Activated naive CD8-positive, alpha-beta T cell treated with anti-CD3 and anti-CD28 coated beads, Interleukin-2, amount 50 U/mL, for 24 hours (primary cell): ENCODE data around the gene TTC34.
"Not testable (repeated sequence)": the region's sequence is repeated elsewhere in the genome, so short reads cannot be mapped to it uniquely, and the experiment has no call there.

Source experiments
- ATAC-seq: fragments of 150-1000 bp; cut with Tn5 transposase; one replicate; pipeline ENCODE4 v1.10.0; 2021
- DNase-seq: peaks from one replicate; pipeline ENCODE4 v3.0.0; 2021
- H3K27ac Mint-ChIP-seq: one replicate; pipeline ENCODE4 v1.8.0; 2021; ENCODE audit warnings: mild to moderate bottlenecking, mixed read lengths
- H3K27me3 Mint-ChIP-seq: one replicate; pipeline ENCODE4 v1.8.0; 2021; ENCODE audit warnings: mixed read lengths
- H3K36me3 Mint-ChIP-seq: one replicate; pipeline ENCODE4 v1.8.0; 2021; ENCODE audit warnings: low read depth, mixed read lengths
- H3K4me1 Mint-ChIP-seq: one replicate; pipeline ENCODE4 v1.8.0; 2021; ENCODE audit warnings: mixed read lengths
- H3K4me3 Mint-ChIP-seq: one replicate; pipeline ENCODE4 v1.8.0; 2021; ENCODE audit warnings: mild to moderate bottlenecking, moderate library complexity, mixed read lengths
- H3K9me3 Mint-ChIP-seq: one replicate; pipeline ENCODE4 v1.8.0; 2021; ENCODE audit warnings: mixed read lengths

Gene TTC34

DNA sequence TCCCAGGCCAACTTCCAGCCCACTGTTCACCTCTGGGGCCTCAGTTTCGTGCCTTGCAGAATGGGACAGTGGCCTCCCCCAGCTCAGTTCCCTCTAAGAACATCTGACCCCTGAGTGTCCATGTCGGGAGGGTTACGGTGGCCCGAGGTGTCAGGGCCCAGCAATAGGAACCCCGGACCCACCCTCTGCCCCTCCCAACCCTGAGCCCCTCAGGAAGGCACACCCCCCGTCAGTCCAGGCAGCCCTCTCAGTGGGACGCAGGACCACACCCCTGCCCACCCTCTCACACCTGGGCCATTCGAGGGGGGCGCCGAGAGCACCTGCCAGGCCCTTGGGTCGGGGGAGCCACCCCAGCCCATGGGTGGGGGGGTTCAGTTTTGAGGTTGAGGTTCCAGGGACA is 447 bp downstream of the TTC34 start:
- no peak for ATAC-seq
- H3K27me3 Mint-ChIP-seq, result no peaks in the 10 kb centered on the region
- no peaks in the 10 kb centered on the region for H3K36me3 Mint-ChIP-seq
- H3K4me3 Mint-ChIP-seq, result no peak overlapping the region
- H3K4me1 Mint-ChIP-seq, result peaks cover 2% of the 10 kb centered on the region
- no peak for DNase-seq
- H3K27ac Mint-ChIP-seq, result no peak overlapping the region
- peaks cover 2% of the 10 kb centered on the region for H3K9me3 Mint-ChIP-seq

- Mint-ChIP-seq H3K27me3 (no peaks in the 10 kb centered on the region), H3K27ac (no peak overlapping the region), H3K9me3 (peaks cover 6% of the 10 kb centered on the region), H3K4me1 (peaks cover 2% of the 10 kb centered on the region), H3K36me3 (no peaks in the 10 kb centered on the region), H3K4me3 (no peak overlapping the region)
- DNase-seq (no peak), ATAC-seq (no peak)
Measured at GRCh38 chr1:2800664-2801045, 838 bp downstream of the TTC34 start.

- H3K9me3 Mint-ChIP-seq, result peaks cover 7% of the 10 kb centered on the region
- peaks cover 2% of the 10 kb centered on the region for H3K4me1 Mint-ChIP-seq
- no peaks in the 10 kb centered on the region for H3K36me3 Mint-ChIP-seq
- no peak overlapping the region for H3K4me3 Mint-ChIP-seq
- no peak for DNase-seq
- no peak for ATAC-seq
- no peaks in the 10 kb centered on the region for H3K27me3 Mint-ChIP-seq
- no peak overlapping the region for H3K27ac Mint-ChIP-seq
Measured at GRCh38 chr1:2799811-2800663, 1.5 kb downstream of the TTC34 start.

- H3K9me3 Mint-ChIP-seq, result peaks cover 11% of the 10 kb centered on the region
- ATAC-seq, result not testable (repeated sequence)
Measured at GRCh38 chr1:2798958-2799357, 2.5 kb downstream of the TTC34 start.

DNA sequence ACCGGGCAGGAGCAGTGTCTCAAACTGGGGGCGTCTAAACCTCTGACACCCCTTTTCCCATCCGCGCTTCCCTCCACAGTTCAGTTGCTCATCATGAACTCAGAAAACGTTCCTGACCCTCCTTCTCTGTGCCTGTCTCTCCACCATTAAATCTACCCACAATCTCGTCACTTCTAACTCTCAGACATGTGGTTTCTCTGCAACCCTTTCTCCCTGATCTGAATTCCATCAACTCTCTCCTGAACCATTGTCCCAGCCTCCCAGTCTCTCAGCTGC is 3.8 kb downstream of the TTC34 start:
- ATAC-seq, result no peak
- no peak overlapping the region for H3K27ac Mint-ChIP-seq

More at GRCh38 chr1:2798958-2799357, 2.5 kb downstream of the TTC34 start:
- not testable (repeated sequence) for H3K27me3 Mint-ChIP-seq, H3K4me1 Mint-ChIP-seq, H3K36me3 Mint-ChIP-seq, H3K4me3 Mint-ChIP-seq, H3K27ac Mint-ChIP-seq, DNase-seq

DNA sequence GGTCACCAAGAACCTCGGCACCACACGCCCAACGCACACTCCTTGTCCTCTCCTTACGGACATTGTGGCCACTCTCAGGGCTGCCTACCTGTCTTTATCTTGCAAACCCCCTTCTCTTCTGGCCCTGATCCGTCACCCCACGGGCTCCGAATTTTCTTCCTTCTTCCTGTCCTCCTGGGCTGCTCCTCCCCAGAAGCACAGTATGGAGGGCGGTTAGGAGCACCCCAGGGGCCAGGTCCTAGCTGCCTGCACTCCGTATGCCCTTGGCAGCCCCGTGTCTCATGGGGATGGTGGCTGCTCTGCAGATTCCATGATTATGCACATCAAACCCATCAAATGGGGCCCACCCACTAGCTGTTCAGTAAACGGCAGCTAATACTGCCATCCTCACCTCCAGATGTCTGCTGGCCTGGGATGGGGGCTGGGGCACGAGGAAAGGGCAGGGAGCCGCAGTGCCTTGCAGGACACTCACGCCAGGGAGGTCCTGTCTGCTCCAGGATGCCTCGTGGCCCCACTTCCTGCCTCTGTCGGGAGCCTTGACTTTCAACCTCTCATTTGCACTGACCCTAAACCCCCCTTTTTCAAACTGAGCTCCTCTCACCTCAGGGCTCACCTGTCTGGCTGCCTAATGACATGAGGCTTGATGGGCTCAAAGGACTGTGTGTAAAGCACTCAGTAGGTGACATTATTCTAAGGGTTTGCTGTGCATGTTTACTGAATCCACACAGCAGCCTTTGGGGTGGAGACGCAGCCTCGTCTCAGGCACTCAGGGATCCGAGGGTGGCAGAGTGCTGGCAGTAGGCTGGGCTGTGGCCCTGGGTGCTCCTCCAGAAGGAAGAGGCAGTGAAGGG is 4.4 kb downstream of the TTC34 start:
- Mint-ChIP-seq H3K9me3 (peaks cover 25% of the 10 kb centered on the region), H3K27me3 (peaks cover 13% of the 10 kb centered on the region), H3K4me3 (no peak overlapping the region), H3K4me1 (peaks cover 2% of the 10 kb centered on the region), H3K36me3 (no peaks in the 10 kb centered on the region), H3K27ac (no peak overlapping the region)
- DNase-seq, result no peak
- ATAC-seq, result no peak

More for the DNA sequence above, 3.8 kb downstream of the TTC34 start:
- H3K36me3 Mint-ChIP-seq, result no peaks in the 10 kb centered on the region
- peaks cover 20% of the 10 kb centered on the region for H3K9me3 Mint-ChIP-seq
- H3K4me1 Mint-ChIP-seq, result peaks cover 2% of the 10 kb centered on the region
- no peak overlapping the region for H3K4me3 Mint-ChIP-seq
- H3K27me3 Mint-ChIP-seq, result peaks cover 9% of the 10 kb centered on the region
- no peak for DNase-seq

DNA sequence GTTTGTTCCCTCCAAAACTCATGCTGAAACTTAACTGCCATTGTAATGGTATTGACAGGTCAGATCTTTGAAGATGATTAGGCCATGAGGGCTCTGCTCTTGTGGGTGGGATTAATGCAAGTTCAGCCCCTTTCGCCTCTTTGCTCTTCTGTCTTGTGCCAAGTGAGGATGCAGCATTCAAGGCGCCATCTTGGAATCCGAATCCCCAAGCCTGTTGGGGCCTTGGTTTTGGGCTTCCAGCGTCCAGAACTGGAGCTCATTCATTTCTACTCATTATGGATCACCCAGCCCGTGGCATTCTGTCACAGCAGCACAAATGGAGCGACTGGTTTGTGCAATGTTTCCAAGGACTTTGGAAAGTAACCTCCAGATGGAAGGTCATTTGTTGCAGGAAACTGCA is 5.6 kb downstream of the TTC34 start:
- no peak for ATAC-seq
- H3K27ac Mint-ChIP-seq, result no peak overlapping the region
- H3K27me3 Mint-ChIP-seq, result peaks cover 23% of the 10 kb centered on the region

GRCh38 chr1:2791027-2791760 is 10.3 kb downstream of the TTC34 start:
- H3K27ac Mint-ChIP-seq, result no peak overlapping the region
- H3K4me3 Mint-ChIP-seq, result no peak overlapping the region
- peaks cover 7% of the 10 kb centered on the region for H3K4me1 Mint-ChIP-seq
- DNase-seq (no peak), ATAC-seq (no peak)
- peaks cover 31% of the 10 kb centered on the region for H3K9me3 Mint-ChIP-seq
- peaks cover 45% of the 10 kb centered on the region for H3K27me3 Mint-ChIP-seq
- no peaks in the 10 kb centered on the region for H3K36me3 Mint-ChIP-seq

More for the DNA sequence above, 5.6 kb downstream of the TTC34 start:
- H3K4me1 Mint-ChIP-seq, result no peaks in the 10 kb centered on the region
- H3K36me3 Mint-ChIP-seq, result no peaks in the 10 kb centered on the region
- peaks cover 31% of the 10 kb centered on the region for H3K9me3 Mint-ChIP-seq
- no peak for DNase-seq
- H3K4me3 Mint-ChIP-seq, result no peak overlapping the region

DNA sequence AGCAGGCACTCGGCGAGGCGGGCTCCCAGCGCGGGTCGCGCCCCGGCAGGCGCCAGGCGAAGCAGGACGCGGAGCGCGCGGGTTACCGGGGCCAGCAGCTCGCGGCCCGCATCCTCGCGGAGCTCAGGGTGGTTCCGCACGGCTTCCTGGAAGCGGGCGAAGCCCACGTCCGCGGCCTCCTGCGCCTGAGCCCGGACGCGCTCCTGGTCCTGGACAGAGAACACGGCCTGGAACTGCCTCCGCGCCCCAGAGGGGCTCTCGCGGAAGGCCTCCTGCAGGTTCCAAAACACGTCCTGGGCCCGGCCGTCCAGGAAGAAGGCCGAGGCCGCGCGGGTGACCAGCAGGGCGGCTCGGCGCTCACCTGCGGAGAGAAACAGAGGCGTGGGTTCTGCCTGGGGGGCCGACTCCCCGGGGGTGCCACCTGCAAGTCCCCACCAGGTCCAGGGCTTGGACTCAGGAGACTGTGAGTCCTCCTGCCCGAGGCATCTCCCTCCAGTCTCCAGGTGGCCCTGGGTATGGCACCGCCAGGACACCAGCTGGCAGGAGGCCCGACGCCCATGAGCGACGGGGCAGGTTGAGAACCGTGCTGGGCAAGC is 11.4 kb downstream of the TTC34 start:
- no peaks in the 10 kb centered on the region for H3K36me3 Mint-ChIP-seq
- no peak overlapping the region for H3K27ac Mint-ChIP-seq
- no peak for DNase-seq
- H3K4me3 Mint-ChIP-seq, result no peak overlapping the region
- H3K9me3 Mint-ChIP-seq, result peaks cover 24% of the 10 kb centered on the region
- peaks cover 46% of the 10 kb centered on the region for H3K27me3 Mint-ChIP-seq
- no peak for ATAC-seq
- H3K4me1 Mint-ChIP-seq, result peaks cover 7% of the 10 kb centered on the region

DNA sequence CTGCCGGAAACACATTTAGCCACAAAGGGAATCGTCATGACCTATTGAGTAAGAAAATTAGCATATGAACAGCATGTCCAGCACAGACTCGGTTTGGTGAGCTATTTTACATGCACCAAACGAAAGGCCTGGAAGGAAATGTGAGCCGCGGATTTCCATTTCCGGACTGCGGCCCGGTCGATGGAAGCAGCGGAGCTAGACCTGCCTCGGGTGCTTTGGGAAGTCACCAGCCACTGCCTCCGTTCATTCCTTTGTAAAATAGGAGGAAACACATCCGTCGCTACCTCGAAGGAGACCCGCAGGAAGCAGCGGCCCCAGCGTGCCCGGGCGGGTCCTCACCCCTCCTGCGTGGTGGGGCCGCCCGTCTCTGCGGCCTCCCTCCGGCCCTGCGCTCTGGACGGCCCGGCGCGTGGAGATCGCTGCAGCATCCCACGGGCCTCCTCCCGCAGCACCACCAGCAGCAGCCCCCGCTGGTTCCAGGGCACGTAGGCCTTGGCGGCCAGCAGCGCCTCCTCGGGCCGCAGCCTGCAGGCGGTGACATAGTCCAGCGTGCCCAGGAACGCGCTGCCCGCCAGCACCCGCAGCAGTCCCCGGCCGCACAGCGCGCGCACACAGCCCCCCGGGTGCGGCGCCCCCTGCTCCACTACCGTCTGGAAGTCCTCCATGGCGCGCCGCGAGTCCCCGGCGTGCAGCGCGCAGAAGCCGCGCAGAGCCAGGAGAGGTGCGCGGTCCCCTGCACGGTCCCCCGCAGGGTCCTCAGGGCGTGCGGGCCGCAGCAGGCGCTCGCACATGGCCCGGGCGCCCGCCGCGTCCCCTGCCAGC is 12.1 kb downstream of the TTC34 start:
- H3K4me3 Mint-ChIP-seq, result no peak overlapping the region
- no peak for ATAC-seq
- no peaks in the 10 kb centered on the region for H3K36me3 Mint-ChIP-seq
- H3K27ac Mint-ChIP-seq, result no peak overlapping the region
- H3K4me1 Mint-ChIP-seq, result peaks cover 7% of the 10 kb centered on the region
- H3K27me3 Mint-ChIP-seq, result peaks cover 45% of the 10 kb centered on the region
- peaks cover 22% of the 10 kb centered on the region for H3K9me3 Mint-ChIP-seq
- no peak for DNase-seq

- Mint-ChIP-seq H3K27me3 (peaks cover 41% of the 10 kb centered on the region), H3K4me1 (peaks cover 7% of the 10 kb centered on the region), H3K36me3 (no peaks in the 10 kb centered on the region), H3K27ac (no peak overlapping the region), H3K4me3 (no peak overlapping the region), H3K9me3 (peaks cover 19% of the 10 kb centered on the region)
- DNase-seq (no peak), ATAC-seq (no peak)
Measured at GRCh38 chr1:2788506-2789163, 12.9 kb downstream of the TTC34 start.

DNA sequence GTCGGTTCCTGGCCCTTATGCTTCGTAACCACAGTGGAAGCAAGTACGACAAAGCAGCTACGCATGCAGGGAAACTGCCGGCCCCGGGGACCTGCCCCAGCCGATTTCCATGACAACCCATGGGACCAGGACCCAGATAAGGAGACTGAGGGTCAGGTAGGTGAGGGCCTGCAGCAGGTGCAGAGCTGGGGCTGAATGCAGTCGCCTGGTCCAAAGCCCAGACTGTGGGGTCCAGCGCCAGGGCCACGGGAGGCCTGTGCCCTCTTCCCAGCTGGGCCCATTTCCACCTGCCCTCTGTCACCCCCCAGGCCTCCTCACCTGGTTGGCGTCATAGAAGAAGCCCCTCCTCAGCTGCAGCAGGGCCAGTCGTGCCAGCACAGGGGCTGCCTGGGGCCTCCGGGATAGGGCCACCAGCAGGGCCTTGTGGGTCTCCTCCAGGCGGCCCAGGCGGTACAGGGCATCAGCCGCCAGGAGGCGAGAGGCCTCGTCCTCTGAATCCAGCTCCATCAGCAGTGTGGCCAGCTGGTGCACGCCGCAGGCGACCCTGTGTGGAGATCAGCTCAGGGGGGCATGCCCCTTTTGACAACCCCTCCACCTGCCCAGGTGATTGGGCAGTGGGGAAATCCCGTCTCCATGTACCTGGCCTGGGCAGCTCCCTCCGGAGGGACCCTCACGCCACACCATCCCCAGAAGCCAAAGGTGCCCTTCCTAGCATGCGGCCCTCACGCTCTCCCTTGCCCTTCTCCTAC is 14.2 kb downstream of the TTC34 start:
- H3K36me3 Mint-ChIP-seq, result no peaks in the 10 kb centered on the region
- no peak for DNase-seq
- H3K4me1 Mint-ChIP-seq, result peaks cover 7% of the 10 kb centered on the region
- ATAC-seq, result no peak
- H3K4me3 Mint-ChIP-seq, result no peak overlapping the region
- no peak overlapping the region for H3K27ac Mint-ChIP-seq
- H3K9me3 Mint-ChIP-seq, result peaks cover 12% of the 10 kb centered on the region
- H3K27me3 Mint-ChIP-seq, result peaks cover 36% of the 10 kb centered on the region
